ENCODE measurements around the gene TACSTD2.

Gene TACSTD2

GRCh38 chr1:58592522-58593134 is 15.6 kb upstream of the TACSTD2 start (continued):
- TF ChIP-seq MEIS1 (CRISPR knock-in tag; IDR thresholded peaks at IDR 0.05; ENCODE audit: borderline replicate concordance), result peak; percentile 88
- TF ChIP-seq ZBTB11 (tag by site-specific recombination; conservative IDR thresholded peaks at IDR 0.05; ENCODE audit: low read depth), result no peak
- TF ChIP-seq HIC1 (tag by site-specific recombination; IDR thresholded peaks at IDR 0.05), result peak; percentile 56

GRCh38 chr1:58591806-58592205 is 14.8 kb upstream of the TACSTD2 start:
- no peak overlapping the region for H3K27ac ChIP-seq (ENCODE audit: extremely low read depth, low read depth, low read length)
- no peaks in the 10 kb centered on the region for H3K4me1 ChIP-seq (ENCODE audit: control insufficient read depth, insufficient read depth, low read length)
- H3K36me3 ChIP-seq (ENCODE audit: control insufficient read depth in 2 of 2, insufficient read depth in 1 of 2, low read length in 2 of 2), result no peaks in the 10 kb centered on the region
- ChIA-PET POLR2A (no interaction called here), CTCF (no interaction called here)
- no peak overlapping the region for H3K4me3 ChIP-seq (ENCODE audit: low read depth, low read length)
- H3K9me3 ChIP-seq (ENCODE audit: control insufficient read depth, insufficient read depth, low read depth, low read length), result no peaks in the 10 kb centered on the region
- TF ChIP-seq OSR2 (tag by site-specific recombination; IDR thresholded peaks at IDR 0.05) (no peak), ZNF19 (tag by site-specific recombination; IDR thresholded peaks at IDR 0.05; ENCODE audit: low read depth) (no peak), SP2 (tag by site-specific recombination; IDR thresholded peaks at IDR 0.05) (no peak), ZNF596 (tag by site-specific recombination; IDR thresholded peaks at IDR 0.05) (no peak), ZNF174 (tag by site-specific recombination; IDR thresholded peaks at IDR 0.05) (no peak), BCL11B (tag by site-specific recombination; IDR thresholded peaks at IDR 0.05; ENCODE audit: low read depth) (no peak)

GRCh38 chr1:58590019-58590418 is 13.0 kb upstream of the TACSTD2 start:
- no peaks in the 10 kb centered on the region for H3K4me1 ChIP-seq (ENCODE audit: control insufficient read depth, insufficient read depth, low read length)
- ChIA-PET POLR2A (no interaction called here), CTCF (no interaction called here)
- no peaks in the 10 kb centered on the region for H3K9me3 ChIP-seq (ENCODE audit: control insufficient read depth, insufficient read depth, low read depth, low read length)
- H3K27ac ChIP-seq (ENCODE audit: extremely low read depth, low read depth, low read length), result no peak overlapping the region
- TF ChIP-seq ZNF514 (tag by site-specific recombination; IDR thresholded peaks at IDR 0.05), result no peak
- TF ChIP-seq ZNF16 (tag by site-specific recombination; IDR thresholded peaks at IDR 0.05; ENCODE audit: low read depth), result no peak
- no peak for TF ChIP-seq ZNF645 (tag by site-specific recombination; IDR thresholded peaks at IDR 0.05)
- no peak for TF ChIP-seq ZNF157 (tag by site-specific recombination; IDR thresholded peaks at IDR 0.05)
- TF ChIP-seq ZNF391 (tag by site-specific recombination; IDR thresholded peaks at IDR 0.05; ENCODE audit: borderline replicate concordance, low read depth), result no peak
- no peak for TF ChIP-seq ZNF488 (tag by site-specific recombination; IDR thresholded peaks at IDR 0.05)
- no peak for TF ChIP-seq ZNF174 (tag by site-specific recombination; IDR thresholded peaks at IDR 0.05)
- H3K36me3 ChIP-seq (ENCODE audit: control insufficient read depth in 2 of 2, insufficient read depth in 1 of 2, low read length in 2 of 2), result no peaks in the 10 kb centered on the region
- no peak overlapping the region for H3K4me3 ChIP-seq (ENCODE audit: low read depth, low read length)
